GM18867 (cell line): ENCODE measurements around the gene FFAR2.
"Not testable (repeated sequence)": the region's sequence is repeated elsewhere in the genome, so short reads cannot be mapped to it uniquely, and the experiment has no call there.

Source experiments
- ATAC-seq: cut with Tn5 transposase; IDR thresholded peaks from one replicate; pipeline ENCODE4 v1.9.1; 2021; ENCODE audit warnings: mild to moderate bottlenecking, moderate library complexity; ENCODE audit not compliant: unreplicated experiment

Gene FFAR2

GRCh38 chr19:35454663-35455062 is 6.6 kb downstream of the FFAR2 start:
- ATAC-seq, result no peak

- ATAC-seq, result no peak
These were observed 7.7 kb downstream of the FFAR2 start for GRCh38 chr19:35455616-35456201.

DNA sequence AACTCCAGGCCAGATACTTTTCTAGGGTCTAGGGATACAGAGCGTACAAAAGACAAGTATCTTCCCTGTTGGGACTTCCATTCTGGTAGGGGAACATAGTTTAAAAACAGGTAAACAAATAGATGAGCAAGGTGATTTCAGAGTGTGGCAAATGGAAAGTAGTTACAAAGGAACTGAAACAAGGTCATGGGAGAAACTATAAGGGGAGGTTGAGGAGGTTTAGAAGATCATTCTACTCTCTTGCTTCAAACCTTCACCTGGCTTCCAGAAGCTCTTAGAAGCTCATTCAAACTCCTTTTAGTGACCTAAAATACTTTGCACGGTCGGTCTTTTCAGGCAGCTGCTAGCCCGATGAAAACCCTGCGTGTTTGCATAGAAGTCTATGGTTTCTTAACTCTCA is 9.1 kb downstream of the FFAR2 start:
- peak; percentile 51 for ATAC-seq

DNA sequence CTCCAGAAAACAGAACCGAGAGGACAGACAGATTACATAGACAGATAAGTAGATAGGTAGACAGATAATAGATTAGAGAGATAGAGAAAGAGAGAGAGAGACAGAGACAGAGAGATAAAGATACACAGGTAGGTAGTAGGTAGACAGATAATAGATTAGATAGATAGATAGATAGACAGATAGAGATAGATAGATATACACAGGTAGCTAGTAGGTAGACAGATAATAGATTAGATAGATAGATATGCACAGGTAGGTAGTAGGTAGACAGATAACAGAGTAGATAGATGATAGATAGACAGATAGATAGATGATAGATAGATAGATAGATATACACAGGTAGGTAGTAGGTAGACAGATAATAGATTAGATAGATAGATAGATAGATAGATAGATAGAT is 10.1 kb downstream of the FFAR2 start:
- no peak for ATAC-seq

DNA sequence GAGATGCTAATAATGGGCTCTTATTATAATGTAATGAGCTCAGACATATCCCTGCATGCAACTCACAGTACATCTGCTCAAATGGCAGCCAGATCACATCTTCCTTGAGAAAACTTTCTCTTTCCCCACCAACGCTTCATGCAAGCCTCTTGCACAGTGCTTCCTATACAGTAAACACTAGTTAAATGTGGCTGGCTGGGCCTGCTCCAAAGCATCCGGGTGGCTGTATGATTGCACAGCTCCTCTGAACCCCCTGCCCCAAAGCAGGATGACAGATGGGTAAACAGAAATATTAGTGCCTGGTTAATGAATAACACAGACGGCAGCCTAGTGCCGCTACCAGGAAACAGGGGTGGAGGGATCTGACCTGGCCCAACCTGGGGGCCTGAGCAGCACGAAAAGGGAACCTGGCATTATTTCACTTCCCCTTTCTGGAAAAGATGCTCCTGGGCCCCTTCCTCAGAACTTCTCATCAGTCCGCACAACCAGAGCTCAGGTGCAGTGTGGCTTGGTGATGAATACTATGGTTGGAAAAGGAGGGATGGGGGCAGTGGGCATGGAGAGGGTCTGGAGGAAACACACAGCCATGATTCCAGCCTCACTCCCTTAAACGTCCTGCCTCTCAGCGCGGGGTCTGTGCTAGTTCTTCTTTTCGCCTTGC is 10.8 kb downstream of the FFAR2 start:
- no peak for ATAC-seq

- ATAC-seq, result no peak
These were observed 11.5 kb downstream of the FFAR2 start for GRCh38 chr19:35459414-35460082.

DNA sequence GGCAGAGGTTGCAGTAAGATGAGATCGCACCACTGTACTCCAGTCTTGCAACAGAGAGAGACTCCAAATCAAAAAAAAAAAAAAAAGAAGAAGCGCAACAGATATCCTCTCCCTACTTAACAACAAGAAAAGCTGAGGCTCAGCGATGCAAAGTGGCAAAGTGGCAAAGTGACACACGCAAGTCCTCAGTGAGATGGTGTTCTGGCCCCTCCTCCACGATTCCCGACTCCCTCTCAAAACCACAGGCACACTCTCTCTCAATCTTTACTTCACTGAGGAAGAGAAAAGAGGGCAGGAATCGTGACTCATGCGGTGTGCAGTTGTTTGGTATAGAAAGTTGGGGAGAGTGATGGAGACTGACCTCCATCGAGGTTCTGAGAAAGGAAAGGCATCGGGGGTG is 12.6 kb downstream of the FFAR2 start:
- no peak for ATAC-seq

DNA sequence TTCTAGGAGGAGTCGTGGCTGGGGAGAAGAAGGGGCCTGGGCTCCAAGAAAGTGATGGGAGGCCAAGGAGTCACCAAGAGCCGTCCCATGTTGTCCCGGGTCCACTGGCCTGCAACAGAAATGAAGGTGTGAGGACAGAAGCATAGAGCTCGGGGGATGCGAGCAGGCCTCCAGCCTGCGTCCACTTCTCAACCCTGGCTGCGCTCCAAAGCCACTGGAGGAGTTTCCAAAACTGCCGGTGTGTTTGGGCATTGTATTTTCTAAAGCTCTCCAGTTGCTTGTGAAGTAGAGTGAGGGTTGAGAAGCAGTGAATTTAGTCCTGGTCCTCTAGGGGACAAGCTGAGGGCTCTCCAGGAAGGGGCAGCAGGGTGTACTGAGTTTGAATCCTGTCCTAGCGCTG is 13.0 kb downstream of the FFAR2 start:
- ATAC-seq, result no peak

GRCh38 chr19:35461788-35462187 is 13.7 kb downstream of the FFAR2 start:
- not testable (repeated sequence) for ATAC-seq

- ATAC-seq, result peak; percentile 60
These were observed 14.5 kb downstream of the FFAR2 start for GRCh38 chr19:35462476-35462953.

DNA sequence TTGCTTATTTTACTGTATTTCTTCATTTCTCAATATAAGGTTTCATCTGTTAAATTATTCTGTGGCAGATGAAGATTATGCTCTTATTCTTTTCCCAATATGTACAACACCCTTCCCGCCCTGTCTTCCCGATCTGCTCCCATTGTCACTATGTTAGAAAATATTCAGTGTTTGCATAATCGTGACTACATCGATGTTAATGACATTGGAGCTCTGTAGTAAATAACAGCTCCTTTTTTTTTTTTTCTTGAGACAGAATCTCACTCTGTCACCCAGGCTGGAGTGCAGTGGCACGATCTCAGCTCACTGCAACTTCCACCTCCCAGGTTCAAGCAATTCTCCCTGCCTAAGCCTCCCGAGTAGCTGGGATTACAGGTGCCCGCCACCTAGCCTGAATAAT is 14.9 kb downstream of the FFAR2 start:
- peak; percentile 4 for ATAC-seq

DNA sequence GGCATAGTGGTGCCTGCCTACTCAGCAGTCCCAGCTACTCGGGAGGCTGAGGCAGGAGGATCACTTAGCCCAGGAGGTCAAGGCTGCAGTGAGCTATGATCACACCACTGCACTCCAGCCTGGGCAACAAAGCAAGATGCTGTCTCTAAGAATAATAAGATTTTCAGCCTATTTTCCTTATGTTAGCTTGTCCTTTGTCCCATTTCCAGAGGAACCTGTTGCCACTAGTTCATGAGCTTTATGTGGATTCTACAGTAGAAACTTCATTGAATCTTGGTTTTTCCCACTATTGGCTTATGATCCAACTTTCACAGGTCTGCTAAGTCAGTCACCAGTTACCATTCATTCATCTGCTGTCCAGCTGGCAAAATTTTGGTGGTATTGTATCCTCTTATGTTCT is 18.2 kb downstream of the FFAR2 start:
- no peak for ATAC-seq

GRCh38 chr19:35468637-35469036 is 20.6 kb downstream of the FFAR2 start:
- ATAC-seq, result peak; percentile 73

DNA sequence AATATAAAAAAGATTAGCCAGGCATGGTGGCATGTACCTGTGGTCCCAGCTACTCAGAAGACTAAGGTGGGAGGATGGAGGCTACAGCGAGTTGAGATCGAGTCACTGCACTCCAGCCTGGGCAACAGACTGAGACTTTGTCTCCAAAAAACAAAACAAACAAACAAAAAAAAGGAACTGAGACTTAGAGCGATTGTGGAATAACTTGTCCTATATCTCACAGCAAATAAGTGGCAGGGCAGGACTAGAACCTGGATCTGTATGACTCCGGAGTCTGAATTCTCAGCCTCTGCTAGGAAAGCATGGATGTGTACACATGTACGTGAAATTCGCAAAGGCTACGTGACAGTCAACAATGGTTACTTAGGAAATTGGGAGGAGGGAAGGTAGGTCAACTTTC is 22.1 kb downstream of the FFAR2 start:
- no peak for ATAC-seq

- ATAC-seq, result not testable (repeated sequence)
These were observed 23.0 kb downstream of the FFAR2 start for GRCh38 chr19:35471075-35471474.

DNA sequence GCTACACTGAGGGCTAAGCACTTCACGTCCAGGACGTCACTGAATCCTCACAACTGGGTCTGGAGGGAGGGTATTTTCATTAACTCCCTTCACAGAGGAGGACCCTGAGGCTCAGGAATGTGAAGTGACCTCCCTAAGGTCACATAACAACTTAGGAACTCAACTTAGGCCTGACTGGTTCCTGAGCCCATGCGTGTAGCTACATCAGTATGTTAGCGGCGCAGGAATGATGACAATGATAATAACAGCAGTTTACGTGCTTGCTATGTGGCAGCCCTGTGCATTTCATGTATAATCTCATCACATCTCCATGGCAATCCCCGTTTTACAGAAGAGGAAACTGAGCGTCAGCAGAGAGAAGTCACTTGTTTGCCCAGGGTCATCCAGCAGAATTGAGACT is 23.9 kb downstream of the FFAR2 start:
- no peak for ATAC-seq

GRCh38 chr19:35474104-35474503 is 26.0 kb downstream of the FFAR2 start:
- no peak for ATAC-seq

- not testable (repeated sequence) for ATAC-seq
These were observed 26.5 kb downstream of the FFAR2 start for GRCh38 chr19:35474594-35474993.

DNA sequence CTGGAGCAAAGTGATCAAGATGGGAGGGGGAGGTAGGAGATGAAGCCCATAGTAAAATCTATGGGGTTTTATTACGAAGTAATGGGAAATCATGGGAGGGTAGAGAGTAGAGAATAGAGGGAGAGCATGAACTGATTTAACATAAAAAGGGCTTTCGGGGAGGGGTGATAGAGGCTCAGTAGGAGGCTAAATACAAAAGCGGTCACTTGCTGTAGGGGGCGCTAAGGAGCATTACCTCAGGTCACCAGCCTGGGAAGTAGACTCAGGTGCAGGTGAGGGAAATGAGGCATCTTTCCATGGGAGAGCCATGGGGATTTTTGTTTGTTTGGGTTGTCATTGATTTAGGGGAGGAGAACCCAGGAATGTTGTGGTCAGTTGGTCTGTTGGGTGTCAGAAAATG is 28.1 kb downstream of the FFAR2 start:
- no peak for ATAC-seq

DNA sequence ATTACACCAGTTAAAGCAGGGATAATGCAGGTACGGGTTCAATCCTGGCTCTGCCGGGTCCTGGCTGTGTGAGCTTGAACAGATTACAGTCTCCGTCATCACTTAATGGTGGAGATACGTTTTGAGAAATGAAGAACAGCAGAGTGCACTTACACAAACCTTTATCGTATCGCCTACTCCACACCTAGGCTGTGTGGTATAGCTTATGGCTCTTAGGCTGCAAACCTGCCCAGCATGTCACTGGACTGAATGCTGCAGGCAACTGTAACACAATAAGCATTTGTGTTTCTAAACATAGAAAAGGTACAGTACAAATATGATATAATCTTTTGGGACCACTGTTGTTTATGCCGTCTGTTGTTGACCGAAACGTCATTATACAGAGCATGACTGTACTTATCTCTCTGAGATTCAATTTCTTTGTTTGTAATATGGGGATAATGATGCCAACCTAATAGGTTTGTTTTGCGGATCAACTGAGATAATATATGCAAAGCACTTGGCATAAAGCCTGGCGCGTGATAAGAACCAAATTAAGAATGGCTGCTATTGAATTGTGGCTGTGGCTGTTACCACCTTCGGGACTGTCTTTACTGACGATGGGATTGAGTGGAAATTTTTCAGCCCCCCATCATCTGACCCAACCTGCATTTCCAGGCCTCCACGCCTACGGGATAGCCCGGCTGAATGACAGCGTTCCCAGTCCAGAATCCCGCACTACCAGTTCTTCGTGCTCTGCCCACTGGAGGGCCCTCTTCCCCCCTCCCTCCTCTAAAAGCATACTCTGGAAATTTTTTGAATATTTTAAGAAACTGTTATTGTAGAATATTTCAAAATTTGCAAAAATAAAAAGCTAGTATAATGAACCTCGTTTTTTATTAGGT is 31.0 kb downstream of the FFAR2 start:
- no peak for ATAC-seq

- no peak for ATAC-seq
These were observed 35.0 kb downstream of the FFAR2 start for GRCh38 chr19:35483089-35483488.
